CD4-positive, alpha-beta T cell treated with Interleukin-21 for 1 hour (primary cell): ENCODE measurements around the gene LRRC49.
"Not testable (repeated sequence)": the region's sequence is repeated elsewhere in the genome, so short reads cannot be mapped to it uniquely, and the experiment has no call there.

Experiments
- DNase-seq: peaks from one replicate; pipeline ENCODE4 v3.0.0-alpha.2; 2020

The LRRC49 gene, protein sequence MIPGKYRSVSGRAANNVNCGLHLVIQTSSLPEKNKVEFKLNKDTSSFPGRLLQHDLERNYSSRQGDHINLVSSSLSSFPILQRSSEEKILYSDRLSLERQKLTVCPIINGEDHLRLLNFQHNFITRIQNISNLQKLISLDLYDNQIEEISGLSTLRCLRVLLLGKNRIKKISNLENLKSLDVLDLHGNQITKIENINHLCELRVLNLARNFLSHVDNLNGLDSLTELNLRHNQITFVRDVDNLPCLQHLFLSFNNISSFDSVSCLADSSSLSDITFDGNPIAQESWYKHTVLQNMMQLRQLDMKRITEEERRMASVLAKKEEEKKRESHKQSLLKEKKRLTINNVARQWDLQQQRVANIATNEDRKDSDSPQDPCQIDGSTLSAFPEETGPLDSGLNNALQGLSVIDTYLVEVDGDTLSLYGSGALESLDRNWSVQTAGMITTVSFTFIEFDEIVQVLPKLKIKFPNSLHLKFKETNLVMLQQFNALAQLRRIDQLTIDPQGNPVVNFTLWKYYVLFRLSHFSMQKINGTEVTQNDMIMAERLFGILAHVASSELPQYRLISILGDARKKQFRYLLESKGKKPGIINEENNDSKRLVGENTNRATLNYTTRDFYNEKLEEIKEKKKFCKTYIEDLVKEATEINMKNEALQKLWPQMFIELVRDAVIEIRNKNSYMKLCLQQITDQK

DNA sequence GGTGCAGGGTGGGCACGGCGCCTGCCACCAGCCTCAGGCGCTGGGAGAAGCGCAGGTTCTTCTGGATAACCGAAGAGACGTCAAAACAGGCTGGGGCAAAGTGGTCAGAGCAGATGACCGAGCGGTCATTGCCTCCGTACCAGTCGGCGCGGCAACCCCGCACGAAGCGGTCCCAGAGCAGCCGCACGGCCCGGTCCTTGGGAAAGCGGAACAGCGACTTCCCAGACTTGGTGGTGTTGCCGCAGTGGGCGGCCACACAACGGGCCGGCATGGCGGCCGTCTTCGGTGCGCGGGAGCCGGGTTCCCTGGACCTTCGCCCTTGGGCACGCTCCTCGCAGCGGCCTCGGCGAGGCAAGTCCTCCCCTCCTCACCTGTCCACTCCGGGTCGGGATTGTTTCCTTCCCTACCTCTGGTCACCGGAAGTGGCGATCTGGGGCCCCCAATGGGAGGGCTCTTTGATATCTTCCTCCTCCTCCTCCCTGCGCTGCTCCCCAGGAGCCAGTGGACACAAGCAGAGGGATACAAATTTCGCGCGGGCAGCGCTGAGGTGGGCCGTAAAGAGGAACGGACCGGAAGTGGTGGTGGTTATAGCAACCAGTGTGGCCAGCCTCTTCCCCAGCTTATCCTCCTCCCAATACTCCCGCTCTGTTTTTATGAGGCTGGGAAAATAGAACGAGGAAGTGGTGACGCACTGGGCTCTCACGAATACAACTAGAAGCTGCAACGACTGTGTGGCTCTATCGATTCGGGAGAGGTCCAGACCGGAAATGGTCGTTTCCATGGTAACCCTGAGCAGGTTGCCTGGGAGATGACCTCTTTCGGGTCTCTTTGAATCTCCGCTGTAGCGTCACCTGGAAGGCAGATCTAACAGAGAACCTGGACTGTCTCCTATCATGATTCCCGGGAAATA is at the start of gene LRRC49, which contains the start of gene THAP10:
TSS of gene LRRC49 (plus strand) at position 825 of the 910 bp plus-strand sequence. CDS start at position 894, 69 bp downstream.
TSS of gene THAP10 (minus strand) at position 432 of the 910 bp plus-strand sequence. CDS start at position 271, 161 bp downstream.
- DNase-seq: peak; percentile 50

DNA sequence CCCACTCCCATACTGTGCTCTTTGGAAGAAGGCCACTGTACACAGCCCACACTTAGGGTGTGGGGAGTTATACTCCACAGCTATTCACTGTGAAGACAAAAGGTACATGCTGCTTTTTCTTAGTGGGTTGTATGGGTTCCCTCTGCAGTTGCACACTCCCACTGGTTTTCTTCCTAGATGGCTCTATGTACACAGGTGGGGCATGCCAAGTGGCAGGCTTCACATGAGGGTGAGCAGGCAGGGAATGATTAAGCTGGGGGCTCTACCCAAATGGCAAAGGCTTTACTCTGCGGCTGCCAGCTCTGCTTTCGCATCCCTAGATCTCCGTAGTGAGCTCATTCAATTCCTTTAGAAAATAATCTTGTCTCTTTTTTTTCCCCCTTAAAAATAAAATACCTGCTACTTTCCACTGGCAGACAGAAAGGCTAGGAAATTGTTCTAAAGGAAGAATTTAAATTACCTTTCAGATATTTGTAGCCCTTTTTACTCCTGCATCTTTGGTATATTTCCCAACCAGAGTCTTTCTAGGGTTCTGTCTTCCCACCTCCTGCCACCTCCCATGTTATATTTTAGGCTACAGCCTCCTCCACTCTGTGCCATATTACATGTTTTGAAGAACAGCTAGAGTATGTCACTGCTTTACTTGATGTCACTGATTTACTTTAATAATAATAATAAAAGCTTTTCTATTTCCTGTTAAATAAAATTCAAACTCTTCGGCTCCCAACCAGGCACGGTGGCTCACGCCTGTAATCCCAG is 46.8 kb upstream of the LRRC49 start:
- no peak for DNase-seq

DNA sequence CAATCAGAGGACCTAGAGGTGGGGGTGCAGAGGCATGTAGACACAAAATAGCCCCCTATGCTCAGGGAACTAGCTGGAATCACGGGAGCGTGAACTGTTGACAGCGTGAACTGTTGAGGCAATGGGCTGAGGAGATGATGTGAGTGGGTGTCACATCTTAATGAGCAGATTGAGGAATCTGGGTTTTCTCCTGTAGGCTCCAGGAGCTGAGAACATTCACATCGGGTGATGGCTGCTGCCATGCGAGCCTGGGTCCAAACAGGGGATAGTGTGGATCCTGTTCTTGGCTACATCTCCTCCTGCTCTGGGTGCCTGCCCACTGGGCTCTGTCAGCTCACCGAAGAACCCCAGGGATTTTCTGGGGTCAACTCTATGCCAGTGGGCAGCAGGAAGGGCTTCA is 40.7 kb upstream of the LRRC49 start:
- no peak for DNase-seq

DNA sequence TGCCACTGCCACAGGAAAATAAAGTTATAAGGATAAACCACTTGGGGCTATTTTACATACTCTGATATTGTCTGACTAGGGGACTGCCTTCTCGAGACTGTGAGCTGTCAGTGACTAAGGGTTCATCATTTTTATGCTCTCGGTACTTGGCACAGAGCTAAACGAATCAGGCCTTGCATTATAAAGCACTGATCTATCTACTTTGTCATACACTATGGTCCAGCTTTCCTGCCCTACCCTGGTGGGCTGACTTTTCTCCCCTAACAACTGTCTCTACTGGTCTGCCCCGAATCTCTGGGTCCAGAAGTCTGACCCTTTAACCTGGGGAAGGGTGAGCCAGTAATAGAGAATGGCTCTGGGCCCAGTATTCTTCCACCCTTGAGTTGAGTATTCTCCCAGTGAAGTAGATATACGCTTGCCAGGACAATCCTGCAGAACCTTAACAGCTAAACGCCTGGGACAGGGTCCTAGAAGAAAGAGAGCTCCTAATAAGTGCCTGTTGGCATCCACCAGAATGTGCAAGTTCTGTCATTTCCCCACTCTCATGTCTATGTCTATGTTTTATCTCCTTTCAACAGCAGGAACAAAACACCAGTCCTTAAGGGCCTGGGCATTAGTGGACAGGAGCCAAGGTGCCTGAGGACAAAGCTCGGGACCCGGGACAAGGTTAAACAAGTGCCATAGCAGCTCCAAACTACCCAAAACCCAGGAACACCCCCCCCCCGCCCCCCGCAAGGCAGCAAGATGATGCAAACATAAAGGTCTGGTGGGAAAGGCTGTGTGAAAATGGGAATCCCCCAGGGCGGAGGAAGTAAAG is 39.9 kb upstream of the LRRC49 start:
- DNase-seq: no peak

DNA sequence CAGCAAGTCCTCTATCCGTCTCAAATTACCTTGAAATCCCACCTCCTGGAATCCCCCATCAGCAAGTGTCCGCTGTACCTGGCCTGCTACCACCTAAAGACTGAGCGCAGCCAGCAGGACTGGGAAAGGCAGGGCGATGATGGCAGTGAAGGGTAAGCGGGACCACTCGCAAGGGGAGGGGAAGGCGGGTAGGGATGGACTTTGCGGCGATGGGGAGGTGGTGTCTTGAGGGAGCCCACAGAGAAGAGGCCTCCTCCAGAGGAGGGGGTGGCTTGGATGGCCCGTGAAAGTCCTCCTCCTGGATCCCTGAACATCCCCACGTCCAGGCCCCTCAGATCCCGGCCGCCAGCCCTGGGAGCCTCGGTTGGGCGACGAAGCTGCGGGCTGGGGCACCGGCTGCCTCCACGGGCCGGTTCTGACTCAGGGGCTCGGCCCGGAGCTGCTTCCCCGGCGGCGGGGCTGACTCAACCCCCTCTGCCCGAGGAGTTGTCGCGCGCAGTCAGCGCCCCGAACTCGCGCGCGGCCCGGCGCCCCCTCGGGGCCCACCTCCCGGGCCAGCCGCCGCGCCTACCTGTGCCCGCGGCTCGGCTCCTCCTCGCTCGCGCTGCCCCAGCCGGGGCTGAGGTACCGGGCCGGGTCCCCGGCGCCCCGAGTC is 39.2 kb upstream of the LRRC49 start:
- DNase-seq: no peak

DNA sequence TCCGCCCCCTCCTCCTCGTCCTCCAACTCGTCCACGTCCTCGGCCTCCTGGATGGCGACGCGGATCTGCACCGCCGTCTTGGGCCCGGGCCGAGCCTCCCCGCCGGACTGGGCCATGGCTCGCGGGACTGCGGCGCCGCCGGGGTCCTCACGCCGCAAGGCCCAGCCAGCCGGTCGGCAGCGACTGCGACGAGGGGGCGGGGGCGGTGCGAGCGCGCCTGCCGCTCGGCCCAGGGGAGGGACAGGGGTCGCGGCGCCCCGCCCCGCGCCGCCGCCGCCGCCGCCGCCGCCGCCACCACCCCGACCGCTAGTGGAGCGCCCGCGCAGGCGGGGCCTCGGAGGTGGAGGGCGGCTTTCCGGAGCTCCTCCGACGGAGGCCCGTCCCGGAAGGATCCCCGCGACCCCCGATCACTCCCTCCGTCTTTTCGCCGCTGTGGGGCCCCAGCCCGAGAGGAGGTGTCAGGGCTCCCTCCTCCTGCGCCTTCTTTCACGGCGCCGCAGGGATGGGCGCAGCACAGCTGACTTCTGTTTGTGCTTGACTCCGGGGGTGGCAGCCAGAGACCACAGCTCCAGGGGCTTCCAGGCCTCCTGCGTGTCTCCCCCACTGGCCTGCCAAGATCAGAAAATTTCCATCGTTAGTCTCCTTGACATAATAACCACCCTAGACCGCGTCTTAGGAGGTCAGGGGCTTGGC is 38.5 kb upstream of the LRRC49 start, which contains the start of gene LARP6:
TSS of gene LARP6 (minus strand) at position 185 of the 693 bp plus-strand sequence. CDS start at position 116, 69 bp downstream.
- DNase-seq: no peak

DNA sequence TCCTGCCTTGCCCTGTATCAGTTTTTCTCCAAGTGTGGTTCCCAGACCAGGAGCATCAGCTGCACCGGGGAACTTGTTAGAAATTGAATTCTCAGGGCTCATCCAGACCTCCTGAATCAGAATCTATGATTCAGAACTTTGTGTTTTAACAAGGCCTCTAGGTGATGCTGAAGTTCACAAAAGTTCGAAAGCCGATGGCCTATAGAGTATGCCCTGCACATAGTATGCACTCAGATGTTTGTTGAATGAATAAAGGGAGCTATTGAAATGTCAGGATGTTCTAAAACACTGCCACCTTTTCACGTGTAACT is 38.0 kb upstream of the LRRC49 start:
- no peak for DNase-seq

DNA sequence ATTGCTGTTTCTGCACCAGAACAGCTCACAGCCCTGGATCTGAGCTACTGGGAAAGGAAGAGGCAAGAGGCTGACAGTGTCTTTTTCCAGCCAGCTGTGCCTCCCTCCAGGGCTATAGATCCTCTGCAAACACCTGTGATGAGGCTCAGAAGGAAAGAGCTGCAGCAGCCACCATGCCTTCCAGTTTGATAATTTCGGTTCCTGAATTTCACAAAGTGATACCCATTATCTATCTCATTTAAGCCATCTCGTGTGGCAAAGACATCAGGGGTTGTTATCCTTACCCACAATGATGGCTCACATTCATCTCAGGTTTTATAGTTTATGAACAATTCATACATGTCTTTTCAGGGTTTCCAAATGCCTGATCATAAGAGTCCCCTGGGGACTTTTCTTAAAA is 36.9 kb upstream of the LRRC49 start:
- DNase-seq: no peak

DNA sequence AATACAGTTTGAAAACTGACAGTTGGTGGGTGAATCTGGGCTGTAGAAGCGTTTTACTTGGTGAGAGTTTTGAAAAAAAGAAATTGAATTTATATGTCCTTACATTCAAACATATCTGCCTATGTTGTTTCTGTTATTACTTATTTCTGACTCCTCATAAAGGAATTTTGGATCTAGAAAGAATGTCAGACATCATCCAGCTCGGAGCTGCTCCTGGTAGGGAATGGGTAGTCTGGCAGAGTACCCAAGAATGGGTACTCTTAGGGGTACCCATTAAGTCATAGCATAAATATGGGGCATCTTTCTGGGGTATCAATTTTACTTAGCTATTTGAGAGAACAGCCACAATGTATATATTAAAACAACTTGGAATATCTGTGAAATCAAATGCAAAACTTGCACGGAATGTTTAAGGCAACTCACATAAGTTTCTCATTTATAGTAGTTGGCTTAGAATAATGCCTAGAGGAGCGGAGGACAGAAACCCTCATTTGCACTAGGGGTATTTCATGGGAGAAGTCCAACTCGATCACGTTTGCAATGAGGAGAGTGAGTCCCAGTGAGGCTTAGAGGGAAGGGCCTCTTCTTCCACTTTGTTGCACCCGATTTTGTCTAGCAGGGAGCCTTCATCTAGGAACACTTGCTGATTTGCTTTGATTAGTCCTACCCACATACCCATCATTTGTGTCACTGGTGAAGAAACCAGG is 36.3 kb upstream of the LRRC49 start:
- no peak for DNase-seq

DNA sequence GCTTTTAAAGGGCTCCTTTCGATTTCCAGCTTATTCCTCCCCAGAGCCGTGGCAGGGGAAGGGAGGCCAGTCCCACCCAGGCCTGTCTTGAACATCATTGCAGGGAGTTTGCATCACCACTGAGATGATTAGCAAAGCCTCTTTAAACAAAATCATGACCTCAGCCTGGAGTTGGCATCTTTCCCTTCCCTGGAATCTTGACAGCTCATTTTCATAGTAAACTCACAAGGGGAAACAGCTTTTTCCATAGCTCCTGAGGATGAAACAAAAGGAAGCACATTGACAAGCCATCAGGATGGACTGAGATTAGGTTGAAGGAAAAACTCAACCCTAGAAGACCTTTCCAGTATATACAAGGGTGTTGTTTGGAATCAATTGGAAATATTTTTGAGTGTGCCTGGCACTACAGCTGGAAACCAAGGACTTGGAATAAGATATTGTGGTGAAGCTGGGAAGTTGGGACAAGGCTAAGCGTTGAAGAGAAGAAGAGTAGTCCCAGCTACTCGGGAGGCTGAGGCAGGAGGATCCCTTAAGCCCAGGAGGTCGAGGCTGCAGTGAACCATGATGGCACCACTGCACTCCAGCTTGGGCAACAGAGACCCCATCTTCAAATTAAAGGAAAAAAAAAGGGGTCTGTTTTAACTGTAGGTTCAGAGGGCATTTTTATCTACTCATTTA is 35.6 kb upstream of the LRRC49 start:
- DNase-seq: no peak

DNA sequence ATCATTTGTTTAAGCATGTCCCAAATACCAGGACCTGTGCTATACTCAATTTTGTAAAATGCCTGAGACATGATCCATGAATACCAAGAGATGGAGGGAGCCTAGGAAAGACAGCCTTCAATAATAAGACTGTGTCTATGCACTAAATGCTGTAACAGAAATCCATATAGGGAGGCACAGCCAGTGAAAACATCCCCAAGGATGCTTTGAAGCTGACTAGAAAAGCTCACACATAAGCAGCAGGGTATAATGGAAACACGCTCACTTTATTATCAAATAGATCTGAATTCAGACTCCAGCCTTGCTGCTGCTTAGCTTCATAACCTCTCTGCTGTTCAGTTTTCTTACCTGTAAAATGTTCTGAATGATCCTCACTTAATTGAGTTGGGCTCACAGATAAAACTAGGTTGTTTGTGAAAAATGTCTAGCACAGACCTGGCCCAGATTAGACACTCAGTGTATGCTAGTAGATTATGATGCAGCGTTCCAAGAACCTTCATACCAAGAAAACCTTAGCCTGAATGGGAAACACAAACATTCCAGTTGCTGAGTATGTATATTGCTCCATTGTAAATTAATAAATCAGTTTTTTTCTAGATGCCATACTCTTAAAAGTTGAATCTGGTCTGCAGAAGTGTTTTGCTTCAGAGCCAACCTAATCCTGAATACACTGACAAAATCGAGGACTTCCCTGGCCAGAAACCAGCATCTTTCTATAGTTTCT is 34.9 kb upstream of the LRRC49 start:
- DNase-seq: no peak

DNA sequence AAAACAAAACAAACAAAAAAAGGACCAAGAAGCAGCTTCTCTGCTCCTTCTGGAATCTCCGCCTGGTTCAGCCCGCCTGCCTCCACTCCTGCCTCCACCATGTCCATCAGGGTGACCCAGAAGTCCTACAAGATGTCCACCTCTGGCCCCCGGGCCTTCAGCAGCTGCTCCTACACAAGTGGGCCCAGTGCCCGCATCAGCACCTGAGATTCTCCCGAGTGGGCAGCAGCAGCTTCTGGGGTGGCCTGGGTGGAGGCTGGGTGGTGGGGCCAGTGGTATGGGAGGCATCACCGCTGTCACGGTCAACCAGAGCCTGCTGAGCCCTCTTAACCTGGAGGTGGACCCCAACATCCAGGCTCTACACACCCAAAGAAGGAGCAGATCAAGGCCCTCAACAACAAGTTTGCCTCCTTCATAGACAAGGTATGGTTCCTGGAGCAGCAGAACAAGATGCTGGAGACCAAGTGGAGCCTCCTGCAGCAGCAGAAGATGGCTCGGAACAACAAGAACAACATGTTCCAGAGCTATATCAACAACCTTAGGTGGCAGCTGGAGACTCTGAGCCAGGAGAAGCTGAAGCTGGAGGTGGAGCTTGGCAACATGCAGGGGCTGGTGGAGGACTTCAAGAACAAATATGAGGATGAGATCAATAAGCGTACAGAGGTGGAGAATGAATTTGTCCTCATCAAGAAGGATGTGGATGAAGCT is 33.9 kb upstream of the LRRC49 start:
- DNase-seq: not testable (repeated sequence)

DNA sequence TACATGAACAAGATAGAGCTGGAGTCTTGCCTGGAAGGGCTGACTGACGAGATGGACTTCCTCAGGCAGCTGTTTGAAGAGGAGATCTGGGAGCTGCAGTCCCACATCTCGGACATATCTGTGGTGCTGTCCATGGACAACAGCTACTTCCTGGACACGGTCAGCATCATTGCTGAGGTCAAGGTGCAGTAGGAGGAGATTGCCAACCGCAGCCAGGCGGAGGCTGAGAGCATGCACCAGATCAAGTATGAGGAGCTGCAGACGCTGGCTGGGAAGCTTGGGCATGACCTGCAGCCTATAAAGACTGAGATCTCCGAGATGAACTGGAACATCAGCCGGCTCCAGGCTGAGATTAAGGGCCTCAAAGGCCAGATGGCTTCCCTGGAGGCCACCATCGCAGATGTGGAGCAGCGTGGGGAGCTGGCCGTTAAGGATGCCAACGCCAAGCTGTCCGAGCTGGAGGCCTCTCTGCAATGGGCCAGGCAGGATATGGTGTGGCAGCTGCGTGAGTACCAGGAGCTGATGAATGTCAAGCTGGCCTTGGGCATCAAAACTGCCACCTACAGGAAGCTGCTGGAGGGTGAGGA is 33.2 kb upstream of the LRRC49 start:
- DNase-seq: no peak

DNA sequence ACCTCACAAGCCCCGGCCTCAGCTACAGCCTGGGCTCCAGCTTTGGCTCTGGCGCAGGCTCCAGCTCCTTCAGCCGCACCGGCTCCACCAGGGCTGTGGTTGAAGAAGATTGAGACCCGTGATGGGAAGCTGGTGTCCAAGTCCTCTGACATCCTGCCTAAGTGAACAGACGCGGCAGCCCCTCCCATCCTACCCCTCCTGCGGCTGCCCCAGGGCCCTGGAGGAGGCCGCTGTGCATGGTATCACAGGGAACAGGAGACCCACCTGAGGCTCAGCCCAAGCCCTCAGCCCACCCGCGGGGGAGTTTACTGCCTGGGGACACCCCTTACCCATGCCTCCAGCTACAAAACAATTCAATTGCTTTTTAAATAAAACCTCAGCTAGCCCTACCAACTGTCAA is 32.6 kb upstream of the LRRC49 start:
- no peak for DNase-seq

DNA sequence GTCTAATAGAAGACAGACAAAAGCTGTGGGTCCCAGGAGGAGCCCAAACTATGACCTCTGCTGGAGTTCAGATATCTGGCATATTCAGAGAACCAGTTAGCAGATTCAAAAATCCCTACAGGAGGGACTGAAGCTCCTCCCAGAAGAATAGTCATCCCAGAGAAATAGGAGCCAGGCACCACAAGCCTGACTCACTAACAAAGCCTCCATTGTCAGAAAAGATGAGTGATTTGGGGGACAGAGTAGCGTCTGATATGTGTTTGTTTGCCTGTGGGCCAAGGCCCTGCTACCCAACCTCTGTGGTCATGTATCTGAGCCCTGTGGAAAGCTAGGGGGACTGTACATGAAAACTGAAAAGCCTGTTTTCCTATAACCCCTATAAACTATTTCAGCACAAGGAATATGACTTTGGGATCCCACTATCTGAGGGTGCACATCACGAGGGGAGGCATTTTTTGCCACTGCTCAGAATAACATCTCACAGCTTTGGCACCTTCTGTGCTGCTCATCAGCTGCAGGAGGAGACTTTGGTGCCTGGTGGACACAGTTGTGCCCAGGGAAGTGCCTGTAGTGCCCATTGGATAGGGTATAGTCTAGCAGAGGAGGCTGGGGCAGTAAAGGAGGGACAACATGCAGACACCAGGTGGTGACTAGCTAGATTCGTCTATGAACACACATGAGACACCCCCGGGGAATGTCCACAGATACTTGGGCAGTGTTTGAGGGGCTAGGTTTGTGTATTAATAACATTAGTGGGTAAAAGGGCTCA is 29.0 kb upstream of the LRRC49 start:
- DNase-seq: no peak

DNA sequence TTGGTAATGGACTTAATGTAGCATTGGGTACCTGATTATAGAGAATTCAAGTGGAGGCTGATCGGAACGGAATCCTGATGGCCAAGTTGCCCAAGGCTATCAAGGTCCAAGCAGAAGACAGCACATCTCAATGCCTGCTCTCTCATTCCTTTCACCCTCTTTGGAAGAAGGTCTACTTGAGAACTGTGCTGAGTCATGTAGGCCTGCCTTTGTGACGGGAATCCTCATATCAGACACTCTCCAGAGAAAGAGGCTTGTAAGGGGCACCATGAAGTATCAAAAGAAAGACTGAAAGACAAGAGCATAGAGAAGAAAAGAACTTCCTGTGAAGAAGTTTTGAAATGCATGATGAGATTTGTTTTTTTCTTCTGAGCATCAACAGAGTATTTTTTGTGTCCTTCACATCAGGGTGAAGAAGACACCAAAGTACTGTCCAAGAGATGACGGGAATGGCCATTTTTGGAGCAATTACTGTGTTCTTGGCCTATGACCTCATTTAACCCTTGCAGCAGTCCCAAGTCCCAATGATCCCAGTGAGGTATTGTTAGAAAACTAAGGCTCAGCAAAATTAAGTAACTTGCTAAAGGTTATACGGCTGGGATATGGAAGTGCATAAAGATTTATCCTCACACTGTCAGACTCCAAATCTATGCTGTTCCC is 25.5 kb upstream of the LRRC49 start:
- DNase-seq: no peak
